Neuron (in vitro differentiated cells): ENCODE measurements around the gene PACSIN3.

Experiments
- H2AFZ ChIP-seq: one replicate; pipeline ENCODE4 v1.6.1; 2013; ENCODE audit warnings: low read depth, mild to moderate bottlenecking, inconsistent platforms, low read length, moderate library complexity
- H3K27me3 ChIP-seq: one replicate; pipeline ENCODE4 v1.6.1; 2013; ENCODE audit warnings: low read length; ENCODE audit not compliant: insufficient read depth
- H3K36me3 ChIP-seq: one replicate; pipeline ENCODE4 v1.6.1; 2013; ENCODE audit warnings: low read length; ENCODE audit not compliant: insufficient read depth
- H3K4me1 ChIP-seq: one replicate; pipeline ENCODE4 v1.6.1; 2013; ENCODE audit warnings: low read length; ENCODE audit not compliant: insufficient read depth
- H3K4me3 ChIP-seq: 2 replicates; pipeline ENCODE4 v1.5.1; 2013; ENCODE audit warnings: mild to moderate bottlenecking, low read length, moderate library complexity
- H3K9me3 ChIP-seq: one replicate; pipeline ENCODE4 v1.6.1; 2013; ENCODE audit warnings: low read length

Gene PACSIN3

GRCh38 chr11:47162426-47162825 lies 23.8 kb downstream of the PACSIN3 start:
- H3K36me3 ChIP-seq: peaks cover 41% of the 10 kb centered on the region
- H2AFZ ChIP-seq: no peak overlapping the region
- H3K4me1 ChIP-seq: no peaks in the 10 kb centered on the region
- no peak overlapping the region for H3K4me3 ChIP-seq
- no peaks in the 10 kb centered on the region for H3K9me3 ChIP-seq
- no peaks in the 10 kb centered on the region for H3K27me3 ChIP-seq

GRCh38 chr11:47161890-47162289 lies 24.3 kb downstream of the PACSIN3 start:
- H2AFZ ChIP-seq: no peak overlapping the region
- H3K36me3 ChIP-seq: peaks cover 39% of the 10 kb centered on the region
- no peaks in the 10 kb centered on the region for H3K4me1 ChIP-seq
- H3K9me3 ChIP-seq: no peaks in the 10 kb centered on the region
- no peaks in the 10 kb centered on the region for H3K27me3 ChIP-seq
- no peak overlapping the region for H3K4me3 ChIP-seq

GRCh38 chr11:47161134-47161854 lies 24.9 kb downstream of the PACSIN3 start:
- no peaks in the 10 kb centered on the region for H3K9me3 ChIP-seq
- H3K4me3 ChIP-seq: no peak overlapping the region
- H3K27me3 ChIP-seq: no peaks in the 10 kb centered on the region
- peaks cover 37% of the 10 kb centered on the region for H3K36me3 ChIP-seq
- no peak overlapping the region for H2AFZ ChIP-seq
- no peaks in the 10 kb centered on the region for H3K4me1 ChIP-seq

- H2AFZ ChIP-seq: no peak overlapping the region
- no peaks in the 10 kb centered on the region for H3K4me1 ChIP-seq
- no peaks in the 10 kb centered on the region for H3K27me3 ChIP-seq
- no peaks in the 10 kb centered on the region for H3K9me3 ChIP-seq
- peaks cover 31% of the 10 kb centered on the region for H3K36me3 ChIP-seq
- H3K4me3 ChIP-seq: no peak overlapping the region
Measured at GRCh38 chr11:47160753-47161133, 25.5 kb downstream of the PACSIN3 start.

GRCh38 chr11:47158242-47158641 lies 28.0 kb downstream of the PACSIN3 start:
- Histone ChIP-seq H3K9me3 (no peaks in the 10 kb centered on the region), H3K4me3 (no peak overlapping the region), H2AFZ (no peak overlapping the region), H3K4me1 (peaks cover 4% of the 10 kb centered on the region), H3K27me3 (no peaks in the 10 kb centered on the region), H3K36me3 (peaks cover 11% of the 10 kb centered on the region)

GRCh38 chr11:47157805-47158204 lies 28.4 kb downstream of the PACSIN3 start:
- Histone ChIP-seq H3K36me3 (peaks cover 11% of the 10 kb centered on the region), H3K9me3 (no peaks in the 10 kb centered on the region)

GRCh38 chr11:47156951-47157350 lies 29.3 kb downstream of the PACSIN3 start:
- peaks cover 11% of the 10 kb centered on the region for H3K36me3 ChIP-seq
- H2AFZ ChIP-seq: no peak overlapping the region
- H3K4me3 ChIP-seq: no peak overlapping the region
- H3K27me3 ChIP-seq: no peaks in the 10 kb centered on the region
- peaks cover 11% of the 10 kb centered on the region for H3K4me1 ChIP-seq
- no peaks in the 10 kb centered on the region for H3K9me3 ChIP-seq

More at GRCh38 chr11:47157805-47158204, 28.4 kb downstream of the PACSIN3 start:
- H2AFZ ChIP-seq: no peak overlapping the region
- no peaks in the 10 kb centered on the region for H3K27me3 ChIP-seq
- H3K4me3 ChIP-seq: no peak overlapping the region
- H3K4me1 ChIP-seq: peaks cover 8% of the 10 kb centered on the region

GRCh38 chr11:47156333-47156732 lies 29.9 kb downstream of the PACSIN3 start:
- Histone ChIP-seq H3K36me3 (peaks cover 11% of the 10 kb centered on the region), H3K9me3 (no peaks in the 10 kb centered on the region), H3K27me3 (no peaks in the 10 kb centered on the region), H3K4me1 (peaks cover 11% of the 10 kb centered on the region), H3K4me3 (no peak overlapping the region), H2AFZ (no peak overlapping the region)

GRCh38 chr11:47155879-47156278 lies 30.4 kb downstream of the PACSIN3 start:
- Histone ChIP-seq H2AFZ (no peak overlapping the region), H3K9me3 (no peaks in the 10 kb centered on the region), H3K36me3 (peaks cover 11% of the 10 kb centered on the region), H3K27me3 (no peaks in the 10 kb centered on the region), H3K4me3 (no peak overlapping the region), H3K4me1 (peaks cover 11% of the 10 kb centered on the region)

- Histone ChIP-seq H3K4me3 (no peak overlapping the region), H3K27me3 (no peaks in the 10 kb centered on the region), H3K36me3 (peaks cover 11% of the 10 kb centered on the region), H2AFZ (no peak overlapping the region), H3K4me1 (peaks cover 11% of the 10 kb centered on the region), H3K9me3 (no peaks in the 10 kb centered on the region)
Measured at GRCh38 chr11:47154616-47155570, 31.3 kb downstream of the PACSIN3 start.

- no peaks in the 10 kb centered on the region for H3K9me3 ChIP-seq
- H3K4me1 ChIP-seq: peaks cover 11% of the 10 kb centered on the region
- no peaks in the 10 kb centered on the region for H3K27me3 ChIP-seq
- peaks cover 16% of the 10 kb centered on the region for H3K36me3 ChIP-seq
- no peak overlapping the region for H2AFZ ChIP-seq
- no peak overlapping the region for H3K4me3 ChIP-seq
Measured at GRCh38 chr11:47152953-47153950, 33.0 kb downstream of the PACSIN3 start.

- no peaks in the 10 kb centered on the region for H3K9me3 ChIP-seq
- no peak overlapping the region for H2AFZ ChIP-seq
- peaks cover 11% of the 10 kb centered on the region for H3K4me1 ChIP-seq
- peaks cover 14% of the 10 kb centered on the region for H3K36me3 ChIP-seq
- no peak overlapping the region for H3K4me3 ChIP-seq
- no peaks in the 10 kb centered on the region for H3K27me3 ChIP-seq
Measured at GRCh38 chr11:47152126-47152952, 33.9 kb downstream of the PACSIN3 start.
